K562 (cell line): ENCODE data around the gene GFRA1.

Experiments
- CHCHD3 ChIP-seq: fragments of 250-450 bp; sonication (Bioruptor Pico); IDR thresholded peaks from 2 replicates; pipeline ENCODE4 v2.1.2; 2022; ENCODE audit warnings: mild to moderate bottlenecking
- CREB1 ChIP-seq, 2 experiments: sonication (generic) in 1 of 2; formaldehyde crosslinking in 1 of 2; IDR thresholded peaks; 2 replicates each; pipeline versions ENCODE4 v1.6.1 to v1.8.0; 2012 to 2022; ENCODE audit warnings: inconsistent platforms in 1 of 2, mild to moderate bottlenecking in 1 of 2, missing genetic modification reagents in 1 of 2, moderate library complexity in 1 of 2
- CREM ChIP-seq: IDR thresholded peaks from 2 replicates; pipeline ENCODE4 v1.6.1; 2014; ENCODE audit warnings: antibody characterized with exemption, low read depth
- ESRRA ChIP-seq: fragments of 450-650 bp; IDR thresholded peaks from 2 replicates; pipeline ENCODE4 v1.6.1; 2014; ENCODE audit warnings: low read depth, mild to moderate bottlenecking, moderate library complexity, borderline replicate concordance
- RCOR1 ChIP-seq, 2 experiments: IDR thresholded peaks; 2 replicates each; pipeline ENCODE4 v1.6.1; 2012; ENCODE audit warnings: low read depth in 2 of 2, low read length in 2 of 2, borderline replicate concordance in 1 of 2, improper control_type of control experiment in 1 of 2
- SMAD3 ChIP-seq: fragments of 450-650 bp; formaldehyde crosslinking; conservative IDR thresholded peaks from 2 replicates; pipeline ENCODE4 v1.4.0; 2020; ENCODE audit warnings: mild to moderate bottlenecking
- TF ChIP-seq, protein P1 (sequence below): sonication (generic); formaldehyde crosslinking; IDR thresholded peaks from 2 replicates; pipeline ENCODE4 v1.9.0; 2022; ENCODE audit warnings: mild to moderate bottlenecking, missing genetic modification reagents

DNA sequence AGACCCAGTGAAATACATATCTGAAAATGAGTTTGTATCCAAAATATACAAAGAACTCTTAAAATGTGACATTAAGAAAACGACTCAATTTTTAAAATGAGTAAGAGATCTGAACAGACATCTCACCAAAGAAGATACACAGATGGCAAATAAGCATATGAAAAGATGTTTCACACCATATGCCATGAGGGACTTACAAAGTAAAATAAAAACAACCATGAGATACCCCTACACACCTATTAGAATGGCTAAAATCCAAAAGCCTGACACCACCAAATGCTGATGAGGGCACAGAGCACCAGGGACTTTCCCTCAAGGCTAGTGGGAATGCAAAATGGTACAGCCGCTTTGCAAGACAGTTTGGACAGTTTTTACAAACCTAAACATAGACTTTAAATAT, 27.9 kb downstream of the GFRA1 start:
- TF ChIP-seq, protein P1, sequence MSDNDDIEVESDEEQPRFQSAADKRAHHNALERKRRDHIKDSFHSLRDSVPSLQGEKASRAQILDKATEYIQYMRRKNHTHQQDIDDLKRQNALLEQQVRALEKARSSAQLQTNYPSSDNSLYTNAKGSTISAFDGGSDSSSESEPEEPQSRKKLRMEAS (CRISPR knock-in tag): no peak
- no peak for TF ChIP-seq CHCHD3
- no peak for TF ChIP-seq RCOR1 (IDR thresholded peaks at IDR 0.05; ENCODE audit: borderline replicate concordance in 1 of 2, low read depth in 2 of 2, low read length in 2 of 2)
- TF ChIP-seq SMAD3 (CRISPR knock-in tag): no peak
- TF ChIP-seq CREB1 (IDR thresholded peaks at IDR 0.05): no peak
- TF ChIP-seq CREB1 (CRISPR knock-in tag; IDR thresholded peaks at IDR 0.05): no peak
- TF ChIP-seq CREM: no peak
- no peak for TF ChIP-seq ESRRA
